MCF 10A (cell line): Measurements from ENCODE around the gene CRELD2. TPM values are rescaled to one million over a fixed set of nuclear protein-coding genes. Genes with fewer than 3 reads are reported as not detected.

ENCODE experiments used
- BruUV-seq: library from RNA; stranded (reverse); fragments of 400-500 nt; replicated peaks from 2 replicates; lab custom pipeline; 2021; lab: Mats Ljungman, UMichigan
- CTCF ChIA-PET: fragments of 300-600 bp; sonication (Branson Sonifier 250); formaldehyde crosslinking; extraction: SDS; loops from one replicate; lab custom pipeline; 2021; ENCODE audit warnings: antibody characterized with exemption, inconsistent platforms; lab: Yijun Ruan, JAX
- POLR2A ChIA-PET: fragments of 300-600, 350-650 bp; sonication (Branson Sonifier 250); formaldehyde crosslinking; extraction: SDS; loops from one replicate; lab custom pipeline; 2020; ENCODE audit warnings: antibody characterized with exemption, inconsistent platforms; lab: Yijun Ruan, JAX
- DNase-seq: peaks from one replicate; pipeline ENCODE4 v3.0.0-alpha.2; 2018; ENCODE audit not compliant: unreplicated experiment
- H3K27ac Mint-ChIP-seq: one replicate; pipeline ENCODE4 v1.8.0; 2022; ENCODE audit warnings: mild to moderate bottlenecking, low read depth, mixed read lengths; ENCODE audit not compliant: unreplicated experiment
- H3K27me3 Mint-ChIP-seq: one replicate; pipeline ENCODE4 v1.8.0; 2022; ENCODE audit warnings: mixed read lengths; ENCODE audit not compliant: insufficient read depth, unreplicated experiment
- H3K36me3 Mint-ChIP-seq: one replicate; pipeline ENCODE4 v1.8.0; 2022; ENCODE audit warnings: mild to moderate bottlenecking, moderate library complexity, mixed read lengths; ENCODE audit not compliant: insufficient read depth, unreplicated experiment
- H3K4me1 Mint-ChIP-seq: one replicate; pipeline ENCODE4 v1.8.0; 2022; ENCODE audit warnings: mixed read lengths; ENCODE audit not compliant: insufficient read depth, unreplicated experiment
- H3K4me3 Mint-ChIP-seq: one replicate; pipeline ENCODE4 v1.8.0; 2022; ENCODE audit warnings: mild to moderate bottlenecking, moderate library complexity, mixed read lengths; ENCODE audit not compliant: unreplicated experiment
- H3K9me3 Mint-ChIP-seq: one replicate; pipeline ENCODE4 v1.8.0; 2022; ENCODE audit warnings: mixed read lengths; ENCODE audit not compliant: unreplicated experiment
- CTCF ChIP-seq: fragments of 200-600 bp; IDR thresholded peaks from one replicate; pipeline ENCODE4 v1.8.0; 2022; ENCODE audit warnings: antibody characterized with exemption, mild to moderate bottlenecking; ENCODE audit not compliant: unreplicated experiment
- intact Hi-C: fragments of 100-400 bp; cut with micrococcal nuclease; formaldehyde crosslinking; loops from 2 replicates; pipeline ENCODE4 v1.14.1; 2022
- total RNA-seq: library from RNA; stranded (reverse); gene quantifications from 2 replicates; pipeline ENCODE4 v1.2.3, GENCODE V29; 2022

Gene CRELD2
- total RNA-seq, 1 experiment from 2014 or later, result 70.7 TPM

DNA sequence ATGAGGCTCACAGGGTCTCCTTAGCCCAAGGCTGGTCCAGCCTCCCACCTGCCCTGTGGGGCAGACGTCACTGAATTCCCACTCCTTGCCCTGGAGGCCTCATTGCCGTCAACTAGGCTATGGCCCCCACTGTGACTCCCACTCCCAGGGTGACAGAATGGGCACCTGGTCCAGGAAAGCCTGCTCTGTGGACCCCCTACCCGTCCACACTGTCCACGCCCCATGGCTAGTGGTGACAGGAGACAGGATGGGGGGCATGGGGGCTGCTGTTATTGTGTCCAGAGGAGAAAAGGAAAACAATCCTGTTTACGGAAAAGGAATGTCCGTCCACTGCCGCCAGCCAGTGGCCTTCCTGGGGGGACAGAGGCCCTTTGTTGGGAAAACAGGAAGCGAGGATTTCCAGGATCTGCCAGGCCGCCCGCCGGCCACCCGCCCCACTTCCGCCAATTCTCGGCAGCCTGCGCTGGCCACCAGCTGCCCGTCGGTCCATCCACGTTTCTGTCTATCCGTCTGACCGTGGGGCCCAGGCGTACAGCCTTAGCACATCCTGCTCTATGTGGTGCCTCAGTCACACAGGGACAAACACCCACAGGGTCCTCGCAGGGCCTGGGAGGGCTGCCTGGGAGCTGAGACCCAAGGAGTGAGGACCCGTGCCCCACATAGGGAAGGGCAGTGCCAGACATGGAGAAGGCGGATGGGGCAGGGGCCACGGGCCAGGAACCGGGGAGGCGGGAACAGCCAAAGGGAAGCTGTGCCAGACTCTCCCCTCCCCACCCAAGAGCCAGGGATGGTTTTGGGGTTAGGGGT lies 19.5 kb downstream of the CRELD2 start:
- TF ChIP-seq CTCF, result no peak
- intact Hi-C loops, result no loop called here
- no TSS peak for BruUV-seq
- H3K27ac Mint-ChIP-seq, result no peak overlapping the region
- ChIA-PET CTCF (interaction anchor here (2.9 kb wide), 1 partner anchor 7 kb away, joined by 11 read pairs; no protein-coding TSS in a partner anchor), POLR2A (interaction anchor here (2.2 to 2.5 kb wide), 3 partner anchors 10 to 13 kb away, joined by 8 to 16 read pairs (median 12); no protein-coding TSS in a partner anchor)
- H3K4me1 Mint-ChIP-seq, result peaks cover 9% of the 10 kb centered on the region
- DNase-seq, result no peak
- H3K4me3 Mint-ChIP-seq, result no peak overlapping the region
- no peaks in the 10 kb centered on the region for H3K27me3 Mint-ChIP-seq
- no peaks in the 10 kb centered on the region for H3K36me3 Mint-ChIP-seq
- H3K9me3 Mint-ChIP-seq, result no peaks in the 10 kb centered on the region

DNA sequence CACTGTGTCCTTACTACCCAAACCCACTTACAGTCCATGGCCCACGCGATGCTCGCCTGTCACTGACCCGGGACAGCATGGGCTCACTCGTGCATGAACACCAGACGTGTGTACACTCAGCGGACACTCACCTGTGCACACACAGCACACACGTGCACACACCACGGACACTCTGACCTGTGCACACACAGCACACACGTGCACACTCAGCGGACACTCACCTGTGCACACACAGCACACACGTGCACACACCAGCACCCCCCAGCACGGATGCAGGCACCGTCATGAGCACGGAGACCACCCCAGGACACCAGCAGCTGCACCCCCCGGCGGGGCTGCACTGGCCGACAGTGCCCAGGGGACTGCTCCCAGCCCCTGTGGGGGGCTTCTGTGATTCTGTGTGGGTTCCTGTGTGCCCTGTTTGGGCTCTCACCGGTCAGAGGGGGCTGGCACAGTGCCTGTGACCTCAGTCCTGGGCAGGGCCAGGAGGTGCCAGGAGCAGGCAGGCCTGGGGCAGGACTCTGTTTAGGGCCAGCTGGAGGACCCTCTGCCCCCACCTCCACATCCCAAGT lies 20.2 kb downstream of the CRELD2 start:
- no peak overlapping the region for H3K4me3 Mint-ChIP-seq
- ChIA-PET CTCF (interaction anchor here (2.9 kb wide), 1 partner anchor 8 kb away, joined by 11 read pairs; no protein-coding TSS in a partner anchor), POLR2A (interaction anchor here (2.5 kb wide), 1 partner anchor 10 kb away, joined by 8 read pairs; no protein-coding TSS in a partner anchor)
- intact Hi-C loops, result no loop called here
- no peaks in the 10 kb centered on the region for H3K9me3 Mint-ChIP-seq
- no peaks in the 10 kb centered on the region for H3K36me3 Mint-ChIP-seq
- no peak overlapping the region for H3K27ac Mint-ChIP-seq
- peaks cover 4% of the 10 kb centered on the region for H3K4me1 Mint-ChIP-seq
- no peaks in the 10 kb centered on the region for H3K27me3 Mint-ChIP-seq
- TF ChIP-seq CTCF, result no peak
- BruUV-seq, result no TSS peak
- no peak for DNase-seq

DNA sequence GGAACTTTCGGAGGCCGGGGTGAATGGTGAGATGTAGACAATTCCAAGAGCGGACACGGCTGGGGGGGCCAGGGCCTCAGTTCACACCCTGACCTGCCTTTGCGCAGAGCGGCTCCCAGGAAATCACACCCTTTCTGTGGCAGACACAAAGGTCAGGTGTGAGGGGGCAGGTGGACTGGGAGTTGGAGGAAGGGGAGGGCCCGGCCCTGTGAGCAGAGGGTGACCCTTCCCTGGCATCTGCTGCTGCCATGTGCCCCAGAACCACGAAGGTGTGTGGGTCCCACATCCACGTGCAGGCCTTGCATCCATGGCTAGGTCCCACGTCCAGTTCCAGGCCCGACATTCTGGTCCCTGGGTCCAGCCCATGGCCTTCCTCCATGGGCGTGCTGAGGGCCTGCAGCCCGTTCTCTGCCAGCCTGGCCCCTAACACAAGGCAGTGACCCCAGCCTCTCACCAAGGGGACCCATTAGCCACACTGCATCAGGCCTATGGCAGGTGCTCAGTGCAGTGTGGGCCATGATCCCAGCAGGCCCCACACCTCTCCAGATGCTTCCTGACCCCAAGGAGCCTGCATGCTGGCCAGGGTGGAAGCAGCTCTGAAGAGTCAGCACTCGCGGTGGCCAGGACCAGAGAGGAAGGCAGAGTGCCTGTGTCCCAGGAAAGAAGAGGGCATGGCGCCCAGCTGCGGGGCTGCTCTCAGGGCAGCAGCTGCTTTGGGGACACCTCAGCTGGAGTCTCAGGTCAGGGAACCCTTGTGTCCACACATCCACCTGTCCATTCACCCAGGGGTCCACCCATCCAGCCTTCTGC lies 23.3 kb downstream of the CRELD2 start:
- no TSS peak for BruUV-seq
- Mint-ChIP-seq H3K4me1 (peaks cover 2% of the 10 kb centered on the region), H3K27me3 (no peaks in the 10 kb centered on the region), H3K27ac (no peak overlapping the region), H3K9me3 (no peaks in the 10 kb centered on the region), H3K4me3 (no peak overlapping the region), H3K36me3 (no peaks in the 10 kb centered on the region)
- DNase-seq, result no peak
- CTCF ChIA-PET, result no interaction called here
- POLR2A ChIA-PET, result no interaction called here
- TF ChIP-seq CTCF, result no peak
- intact Hi-C loops, result no loop called here
